Ovary (tissue), 9 donors: ENCODE data around the gene NDOR1. TPM values are rescaled to one million over a fixed set of nuclear protein-coding genes. Genes with fewer than 3 reads are reported as not detected.

Source experiments
- DNase-seq, 5 donors: peaks; one replicate each; pipeline ENCODE4 v3.0.0-alpha.2; 2019 to 2020
- H3K27ac ChIP-seq, 2 donors: fragments of 200-600 bp; one replicate each; pipeline versions ENCODE4 v1.5.1 to v1.8.0; 2019 to 2022
- H3K27me3 ChIP-seq: fragments of 200-600 bp; one replicate; pipeline ENCODE4 v1.8.0; 2022
- H3K36me3 ChIP-seq: fragments of 200-600 bp; sonication (generic); one replicate; pipeline ENCODE4 v1.5.1; 2019
- H3K4me1 ChIP-seq: one replicate; pipeline ENCODE4 v1.8.1; 2013; ENCODE audit warnings: mild to moderate bottlenecking, moderate library complexity; ENCODE audit not compliant: insufficient read depth
- H3K4me3 ChIP-seq: fragments of 200-600 bp; sonication (generic); one replicate; pipeline ENCODE4 v1.5.1; 2017
- H3K9me3 ChIP-seq, 2 donors: fragments of 200-600 bp in 1 of 2; sonication (generic) in 1 of 2; one replicate each; pipeline versions ENCODE4 v1.5.1 to v1.8.1; 2013 to 2019; ENCODE audit warnings: mild to moderate bottlenecking in 1 of 2, moderate library complexity in 1 of 2
- CTCF ChIP-seq, 3 donors: fragments of 450-650 bp in 2 of 3; fragments of 200-600 bp in 1 of 3; IDR thresholded peaks; one replicate each; pipeline versions ENCODE4 v1.5.1 to v1.8.0; 2016 to 2022; ENCODE audit warnings: antibody characterized with exemption in 3 of 3, mild to moderate bottlenecking in 1 of 3
- EP300 ChIP-seq: sonication (generic); formaldehyde crosslinking; IDR thresholded peaks from one replicate; pipeline ENCODE4 v1.6.1; 2017; ENCODE audit warnings: antibody characterized with exemption
- POLR2A ChIP-seq: fragments of 450-650 bp; IDR thresholded peaks from one replicate; pipeline ENCODE4 v1.6.1; 2017; ENCODE audit warnings: antibody characterized with exemption, mild to moderate bottlenecking, moderate library complexity
- WGBS, 3 donors: extraction: QIAGEN DNeasy Blood & Tissue Kit in 1 of 3; methylation state at CpG; one replicate each; pipeline versions ENCODE4 v1.1.5 to v1.1.7; 2013 to 2017; 5-methylcytosine and 5-hydroxymethylcytosine counted together
- intact Hi-C, 4 donors: fragments of 100-400 bp; cut with DNase I; formaldehyde crosslinking; loops; one replicate each; pipeline versions ENCODE4 v1.11.0 to v1.15.1; 2022 to 2023
- polyA plus RNA-seq, 2 donors: library from polyadenylated mRNA; stranded (reverse); fragments of 200-250 nt in 1 of 2; fragments of 350-450 nt in 1 of 2; fragmentation: Illumina TruSeq in 1 of 2; extraction: RNeasy Lipid Tissue Mini Kit (QIAGEN cat#74804) in 1 of 2; gene quantifications; one replicate each; pipeline ENCODE4 v1.2.3, GENCODE V29; 2013 to 2014
- total RNA-seq, 7 donors: library from RNA; depleted of rRNA in 2 of 7; stranded (reverse); fragments of >200 nt in 2 of 7; fragmentation: NEBNext Ultra II Directional in 3 of 7; extraction: Animal tissue kit (Norgen Biotek cat#: 25700) in 3 of 7; gene quantifications; one replicate each; pipeline versions ENCODE4 v1.1.0 to v1.2.4, GENCODE V29; 2016 to 2023
- donor health status: DM: no; HTN: no; CAD: no; lungs with moderate emphysema.
- donor health status: DM: no; HTN: no; CAD: no.
- donor health status: Bipolar disorder and iron deficiency.
- donor health status: DM: yes; HTN: yes; CAD: no.
- donor health status: DM: no; HTN: no; CAD: no.
- donor health status: DM: yes; HTN: yes; CAD: no.

NDOR1 gene
- total and polyA plus RNA-seq, 9 donors, result 1.1 to 15.2 (median 9.0) TPM

GRCh38 chr9:137218754-137219271 lies 13.3 kb downstream of the NDOR1 start:
- H3K4me1 ChIP-seq, result peaks cover 11% of the 10 kb centered on the region

GRCh38 chr9:137219757-137220316 lies 14.3 kb downstream of the NDOR1 start:
- Histone ChIP-seq H3K36me3 (no peaks in the 10 kb centered on the region), H3K4me1 (peaks cover 11% of the 10 kb centered on the region), H3K4me3 (no peak overlapping the region), H3K27ac (no peak overlapping the region), H3K27me3 (no peaks in the 10 kb centered on the region), H3K9me3 (no peaks in the 10 kb centered on the region)
- intact Hi-C loops, result loop anchor here in 1 of 4 donors (10.0 kb wide), 1 partner anchor 435 kb away; no protein-coding TSS in a partner anchor
- no peak for TF ChIP-seq EP300
- no peak for TF ChIP-seq POLR2A
- no peak for TF ChIP-seq CTCF (IDR thresholded peaks at IDR 0.05)
- no peak for DNase-seq
- WGBS, 3 donors, result 81 to 89% (median 86%) methylated on average over 10 of the region's 10 CpGs

More at GRCh38 chr9:137218754-137219271, 13.3 kb downstream of the NDOR1 start:
- Histone ChIP-seq H3K27me3 (no peaks in the 10 kb centered on the region), H3K27ac (no peak overlapping the region), H3K36me3 (no peaks in the 10 kb centered on the region), H3K4me3 (no peak overlapping the region), H3K9me3 (no peaks in the 10 kb centered on the region)
- TF ChIP-seq POLR2A (no peak), EP300 (no peak), CTCF (IDR thresholded peaks at IDR 0.05) (no peak)
- intact Hi-C loops, result no loop called here
- no peak for DNase-seq
- WGBS, 3 donors, result 25 to 35% (median 28%) methylated on average over 12 of the region's 12 CpGs

- no peak for DNase-seq
- peaks cover 11% of the 10 kb centered on the region for H3K4me1 ChIP-seq
- no peak overlapping the region for H3K27ac ChIP-seq
- WGBS, 3 donors, result 84 to 91% (median 90%) methylated on average over 50 to 52 of the region's 52 CpGs
- H3K36me3 ChIP-seq, result no peaks in the 10 kb centered on the region
- no peaks in the 10 kb centered on the region for H3K9me3 ChIP-seq
- intact Hi-C loops, result loop anchor here in 1 of 4 donors (10.0 kb wide), 1 partner anchor 436 kb away; no protein-coding TSS in a partner anchor
- no peaks in the 10 kb centered on the region for H3K27me3 ChIP-seq
- TF ChIP-seq CTCF (IDR thresholded peaks at IDR 0.05) (no peak), POLR2A (no peak), EP300 (no peak)
- no peak overlapping the region for H3K4me3 ChIP-seq
These were observed 15.0 kb downstream of the NDOR1 start for GRCh38 chr9:137220317-137221094.

GRCh38 chr9:137221095-137221505 lies 15.6 kb downstream of the NDOR1 start:
- intact Hi-C loops, result loop anchor here in 1 of 4 donors (10.0 kb wide), 1 partner anchor 436 kb away; no protein-coding TSS in a partner anchor
- Histone ChIP-seq H3K36me3 (no peaks in the 10 kb centered on the region), H3K4me1 (peaks cover 11% of the 10 kb centered on the region), H3K27ac (no peak overlapping the region), H3K9me3 (no peaks in the 10 kb centered on the region), H3K27me3 (no peaks in the 10 kb centered on the region), H3K4me3 (no peak overlapping the region)
- no peak for DNase-seq
- TF ChIP-seq POLR2A, result no peak
- no peak for TF ChIP-seq EP300
- 56 to 80% (median 67%) methylated on average over 3 to 14 of the region's 14 CpGs for WGBS, 3 donors
